A549 (cell line): ENCODE data around the gene ATP9B. TPM values are rescaled to one million over a fixed set of nuclear protein-coding genes. Genes with fewer than 3 reads are reported as not detected.

ENCODE experiments used
- ATAC-seq, 2 experiments: fragments of 200-7000 bp in 1 of 2; fragments of >200 bp in 1 of 2; cut with Nextera tagmentation in 1 of 2; cut with Tn5 transposase in 1 of 2; 3 replicates each; pipeline versions ENCODE4 v1.8.0 to v1.9.1; 2018 to 2020; ENCODE audit warnings: mild to moderate bottlenecking in 1 of 2, moderate library complexity in 1 of 2
- CTCF ChIA-PET: fragments of 300-600 bp; sonication (Branson Sonifier 250); formaldehyde crosslinking; extraction: SDS; loops from one replicate; lab custom pipeline; 2021; ENCODE audit warnings: antibody characterized with exemption, inconsistent platforms; lab: Yijun Ruan, JAX
- POLR2A ChIA-PET: fragments of 350-600 bp; formaldehyde crosslinking; extraction: SDS; loops from one replicate; lab custom pipeline; 2021; ENCODE audit warnings: antibody characterized with exemption, inconsistent platforms; lab: Yijun Ruan, JAX
- DNase-seq, 2 experiments: peaks; one replicate each; pipeline versions ENCODE4 v3.0.0 to v3.0.0-alpha.2; 2011 to 2016; ENCODE audit warnings: low read depth in 1 of 2, low spot score in 1 of 2
- FAIRE-seq: peaks from 2 replicates; lab custom pipeline; 2011; peaks lifted over from hg19 to GRCh38; lab: Jason Lieb, UNC
- H3K27ac ChIP-seq, 2 experiments: fragments of >200 bp; sonication (Bioruptor Twin); formaldehyde crosslinking; 3 replicates each; pipeline ENCODE4 v1.5.1; 2016 to 2017
- H3K4me1 ChIP-seq: fragments of >200 bp; sonication (Bioruptor Twin); formaldehyde crosslinking; 3 replicates; pipeline ENCODE4 v1.6.1; 2016
- H3K4me2 ChIP-seq: fragments of >200 bp; sonication (Bioruptor Twin); formaldehyde crosslinking; 3 replicates; pipeline ENCODE4 v1.6.1; 2016
- H3K4me3 ChIP-seq: fragments of >200 bp; sonication (Bioruptor Twin); formaldehyde crosslinking; 3 replicates; pipeline ENCODE4 v1.5.1; 2016
- H3K9me3 ChIP-seq: fragments of >200 bp; sonication (Bioruptor Twin); formaldehyde crosslinking; 3 replicates; pipeline ENCODE4 v1.6.1; 2016
- CTCF ChIP-seq: fragments of >200 bp; sonication (Bioruptor Twin); formaldehyde crosslinking; IDR thresholded peaks from 3 replicates; pipeline ENCODE4 v1.5.1; 2016
- ELK1 ChIP-seq: fragments of 150-350 bp; IDR thresholded peaks from 2 replicates; pipeline ENCODE4 v1.6.1; 2014; ENCODE audit warnings: low read depth, mild to moderate bottlenecking, low read length
- ESRRA ChIP-seq: fragments of 150-350 bp; IDR thresholded peaks from 2 replicates; pipeline ENCODE4 v1.6.1; 2014; ENCODE audit warnings: mild to moderate bottlenecking, low read length, borderline replicate concordance
- FOXS1 ChIP-seq: fragments of 250-450 bp; sonication (Bioruptor Pico); IDR thresholded peaks from 2 replicates; pipeline ENCODE4 v1.5.0; 2020; ENCODE audit warnings: mild to moderate bottlenecking, moderate library complexity
- HEYL ChIP-seq: fragments of 250-450 bp; sonication (Bioruptor Pico); IDR thresholded peaks from 2 replicates; pipeline ENCODE4 v1.8.0; 2021; ENCODE audit warnings: mild to moderate bottlenecking, moderate library complexity
- HOXB13 ChIP-seq: fragments of 250-450 bp; sonication (Bioruptor Pico); IDR thresholded peaks from 2 replicates; pipeline ENCODE4 v1.5.0; 2020; ENCODE audit warnings: low read depth, mild to moderate bottlenecking, moderate library complexity
- HOXB5 ChIP-seq: fragments of 250-450 bp; sonication (Bioruptor Pico); IDR thresholded peaks from 2 replicates; pipeline ENCODE4 v1.5.0; 2020; ENCODE audit warnings: mild to moderate bottlenecking, moderate library complexity
- JUNB ChIP-seq: fragments of >200 bp; sonication (Bioruptor Twin); formaldehyde crosslinking; IDR thresholded peaks from 2 replicates; pipeline ENCODE4 v1.6.1; 2016
- KDM5A ChIP-seq: fragments of 200-600 bp; sonication (generic); IDR thresholded peaks from 2 replicates; pipeline ENCODE4 v1.6.1; 2016; ENCODE audit warnings: antibody characterized with exemption, mild to moderate bottlenecking
- MAZ ChIP-seq: fragments of 150-350 bp; IDR thresholded peaks from 2 replicates; pipeline ENCODE4 v1.6.1; 2014; ENCODE audit warnings: antibody characterized with exemption, low read depth, low read length, borderline replicate concordance
- NFE2L2 ChIP-seq: fragments of 150-350 bp; conservative IDR thresholded peaks from 2 replicates; pipeline ENCODE4 v1.6.1; 2014; ENCODE audit warnings: low read length
- NR3C1 ChIP-seq: fragments of >200 bp; sonication (Bioruptor Twin); formaldehyde crosslinking; IDR thresholded peaks from 3 replicates; pipeline ENCODE4 v1.6.1; 2017
- PHF8 ChIP-seq: fragments of 200-600 bp; sonication (generic); IDR thresholded peaks from 2 replicates; pipeline ENCODE4 v1.6.1; 2016; ENCODE audit warnings: low read depth, mild to moderate bottlenecking, antibody characterized with exemption, moderate library complexity, borderline replicate concordance
- POLR2AphosphoS2 ChIP-seq: conservative IDR thresholded peaks from 2 replicates; pipeline ENCODE4 v1.6.1; 2012; ENCODE audit warnings: low read length, improper control_type of control experiment, inconsistent platforms
- RARB ChIP-seq: fragments of 250-450 bp; sonication (Bioruptor Pico); IDR thresholded peaks from 2 replicates; pipeline ENCODE4 v1.8.0; 2021; ENCODE audit warnings: mild to moderate bottlenecking, moderate library complexity
- SMC3 ChIP-seq: fragments of >200 bp; sonication (Bioruptor Twin); formaldehyde crosslinking; IDR thresholded peaks from 3 replicates; pipeline ENCODE4 v1.6.1; 2018; ENCODE audit warnings: inconsistent platforms
- SREBF2 ChIP-seq: fragments of 450-650 bp; IDR thresholded peaks from 2 replicates; pipeline ENCODE4 v1.6.1; 2014; ENCODE audit warnings: mild to moderate bottlenecking, moderate library complexity
- TP53 ChIP-seq: fragments of 250-450 bp; sonication (Bioruptor Pico); IDR thresholded peaks from 2 replicates; pipeline ENCODE4 v1.5.0; 2021; ENCODE audit warnings: mild to moderate bottlenecking, moderate library complexity
- ZC3H11A ChIP-seq: fragments of 450-650 bp; IDR thresholded peaks from 2 replicates; pipeline ENCODE4 v1.6.1; 2014; ENCODE audit warnings: antibody characterized with exemption, mild to moderate bottlenecking
- ZFP36 ChIP-seq: fragments of 450-650 bp; IDR thresholded peaks from 2 replicates; pipeline ENCODE4 v1.6.1; 2014; ENCODE audit warnings: borderline replicate concordance; ENCODE audit not compliant: partially characterized antibody
- ZSCAN20 ChIP-seq: fragments of 250-450 bp; sonication (Bioruptor Pico); IDR thresholded peaks from 2 replicates; pipeline ENCODE4 v1.8.0; 2022; ENCODE audit warnings: mild to moderate bottlenecking, moderate library complexity
- WGBS: methylation state at CpG from one replicate; pipeline ENCODE4 v1.1.6; 2017; ENCODE audit errors: missing lambda C conversion rate; 5-methylcytosine and 5-hydroxymethylcytosine counted together
- polyA plus RNA-seq, 4 experiments: library from polyadenylated mRNA; depleted of rRNA in 3 of 4; stranded (reverse); fragments of >200 nt; fragmentation: RNase III in 1 of 4; extraction: RNeasy Plus Mini Kit Qiagen cat#74134 plus additional on column Dnase treatment in 1 of 4; gene quantifications; 2 replicates in 3 of 4; 3 replicates in 1 of 4; pipeline ENCODE4 v1.2.3, GENCODE V29; 2011 to 2017
- TF ChIP-seq, protein P1 (sequence below): fragments of >200 bp; sonication (Bioruptor Twin); formaldehyde crosslinking; IDR thresholded peaks from 3 replicates; pipeline ENCODE4 v1.6.1; 2016

Gene ATP9B
- polyA plus RNA-seq, 2 of the 4 experiments (the other 2 are of a cell fraction) = 22.6 to 35.7 TPM

- no peaks in the 10 kb centered on the region for H3K9me3 ChIP-seq
- WGBS = 83% methylated on average over 6 of the region's 6 CpGs
- ATAC-seq (no peak), DNase-seq (peak in 1 of 2 experiments; percentile 4), FAIRE-seq (no peak)
- TF ChIP-seq, protein P1, sequence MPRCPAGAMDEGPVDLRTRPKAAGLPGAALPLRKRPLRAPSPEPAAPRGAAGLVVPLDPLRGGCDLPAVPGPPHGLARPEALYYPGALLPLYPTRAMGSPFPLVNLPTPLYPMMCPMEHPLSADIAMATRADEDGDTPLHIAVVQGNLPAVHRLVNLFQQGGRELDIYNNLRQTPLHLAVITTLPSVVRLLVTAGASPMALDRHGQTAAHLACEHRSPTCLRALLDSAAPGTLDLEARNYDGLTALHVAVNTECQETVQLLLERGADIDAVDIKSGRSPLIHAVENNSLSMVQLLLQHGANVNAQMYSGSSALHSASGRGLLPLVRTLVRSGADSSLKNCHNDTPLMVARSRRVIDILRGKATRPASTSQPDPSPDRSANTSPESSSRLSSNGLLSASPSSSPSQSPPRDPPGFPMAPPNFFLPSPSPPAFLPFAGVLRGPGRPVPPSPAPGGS = no peak
- no peak for TF ChIP-seq RARB (CRISPR knock-in tag)
- TF ChIP-seq KDM5A = no peak
- no peak for TF ChIP-seq MAZ
- H3K27ac ChIP-seq = no peak overlapping the region
- no peaks in the 10 kb centered on the region for H3K4me1 ChIP-seq
- no peak overlapping the region for H3K4me2 ChIP-seq
- ChIA-PET CTCF (no interaction called here), POLR2A (no interaction called here)
- H3K4me3 ChIP-seq = no peak overlapping the region
Measured at GRCh38 chr18:79136742-79137141, 67.5 kb downstream of the ATP9B start.

- Histone ChIP-seq H3K4me2 (no peak overlapping the region), H3K9me3 (no peaks in the 10 kb centered on the region)
- FAIRE-seq (no peak), DNase-seq (no peak)
- POLR2A ChIA-PET = no interaction called here
- TF ChIP-seq ZSCAN20 (CRISPR knock-in tag) = no peak
- no peak for TF ChIP-seq ELK1
- no peak for TF ChIP-seq JUNB
- TF ChIP-seq, all 56 proteins: peak for 0
- Histone ChIP-seq H3K4me3 (no peak overlapping the region), H3K4me1 (no peaks in the 10 kb centered on the region), H3K27ac (no peak overlapping the region)
- 91% methylated on average over 4 of the region's 4 CpGs for WGBS
- no peak for ATAC-seq
- CTCF ChIA-PET = no interaction called here
Measured at GRCh38 chr18:79139206-79139605, 70.0 kb downstream of the ATP9B start.

DNA sequence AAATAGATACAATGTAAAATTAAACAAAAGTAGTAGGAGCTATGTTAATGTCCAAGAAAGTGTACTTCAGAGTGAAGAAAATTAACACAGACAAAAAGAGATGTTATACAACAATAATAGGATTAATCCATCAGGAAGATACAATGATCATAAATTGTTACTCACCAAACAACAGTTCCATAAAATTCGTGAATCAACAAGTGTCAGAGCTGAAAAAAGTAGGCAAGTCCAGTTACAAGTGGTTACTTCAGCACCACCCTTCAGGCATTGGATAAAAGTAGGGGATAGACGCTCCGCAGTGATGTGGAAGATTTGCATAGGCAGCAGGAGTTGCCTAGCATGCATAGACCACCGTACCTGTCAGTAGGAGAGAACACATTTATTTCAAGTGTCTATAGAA, 77.8 kb downstream of the ATP9B start:
- no peaks in the 10 kb centered on the region for H3K4me1 ChIP-seq
- ChIA-PET CTCF (no interaction called here), POLR2A (no interaction called here)
- no peak overlapping the region for H3K27ac ChIP-seq
- FAIRE-seq (no peak), ATAC-seq (no peak)
- no peak overlapping the region for H3K4me2 ChIP-seq
- H3K4me3 ChIP-seq = no peak overlapping the region
- WGBS = 85% methylated on average over 4 of the region's 4 CpGs
- no peaks in the 10 kb centered on the region for H3K9me3 ChIP-seq
- no peak for TF ChIP-seq KDM5A
- TF ChIP-seq, protein P1 = no peak
- TF ChIP-seq PHF8 = no peak
- TF ChIP-seq SMC3 = no peak
- TF ChIP-seq ZC3H11A = no peak
- no peak for TF ChIP-seq ELK1
- no peak for TF ChIP-seq SREBF2
- no peak for TF ChIP-seq HEYL (CRISPR knock-in tag)
- TF ChIP-seq HOXB5 (CRISPR knock-in tag) = no peak
- TF ChIP-seq NFE2L2 = no peak
- TF ChIP-seq ESRRA = no peak
- TF ChIP-seq POLR2AphosphoS2 = no peak
- TF ChIP-seq HOXB13 = no peak
- TF ChIP-seq ZSCAN20 (CRISPR knock-in tag) = no peak
- no peak for TF ChIP-seq FOXS1
- no peak for TF ChIP-seq ZFP36
- no peak for TF ChIP-seq TP53 (CRISPR knock-in tag)
- TF ChIP-seq NR3C1 = no peak
- no peak for TF ChIP-seq CTCF
- TF ChIP-seq, all 56 proteins: peak for 0
- no peak for DNase-seq
